ENCODE data around the gene GNG2.

DNA sequence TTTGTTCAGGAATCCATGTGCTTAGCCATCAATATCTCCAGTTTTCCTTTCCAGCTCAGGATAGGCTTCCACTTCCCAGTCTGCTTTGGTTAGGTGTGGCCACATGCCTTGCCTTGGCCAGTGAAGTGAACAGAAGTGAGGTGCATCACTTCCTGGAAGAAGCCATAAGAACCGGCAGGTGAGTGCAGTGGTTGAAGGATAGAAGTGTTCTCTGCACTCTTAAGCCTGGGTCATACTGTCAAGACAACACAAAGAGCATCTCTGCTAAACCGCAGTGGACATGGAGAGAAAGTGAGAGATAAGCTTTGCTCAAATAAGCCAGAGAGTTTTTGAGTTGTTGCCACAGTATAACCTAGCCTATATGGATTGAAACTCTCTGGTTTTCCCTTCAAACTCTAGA is 11.4 kb downstream of the GNG2 start:
- TF ChIP-seq, protein P1, sequence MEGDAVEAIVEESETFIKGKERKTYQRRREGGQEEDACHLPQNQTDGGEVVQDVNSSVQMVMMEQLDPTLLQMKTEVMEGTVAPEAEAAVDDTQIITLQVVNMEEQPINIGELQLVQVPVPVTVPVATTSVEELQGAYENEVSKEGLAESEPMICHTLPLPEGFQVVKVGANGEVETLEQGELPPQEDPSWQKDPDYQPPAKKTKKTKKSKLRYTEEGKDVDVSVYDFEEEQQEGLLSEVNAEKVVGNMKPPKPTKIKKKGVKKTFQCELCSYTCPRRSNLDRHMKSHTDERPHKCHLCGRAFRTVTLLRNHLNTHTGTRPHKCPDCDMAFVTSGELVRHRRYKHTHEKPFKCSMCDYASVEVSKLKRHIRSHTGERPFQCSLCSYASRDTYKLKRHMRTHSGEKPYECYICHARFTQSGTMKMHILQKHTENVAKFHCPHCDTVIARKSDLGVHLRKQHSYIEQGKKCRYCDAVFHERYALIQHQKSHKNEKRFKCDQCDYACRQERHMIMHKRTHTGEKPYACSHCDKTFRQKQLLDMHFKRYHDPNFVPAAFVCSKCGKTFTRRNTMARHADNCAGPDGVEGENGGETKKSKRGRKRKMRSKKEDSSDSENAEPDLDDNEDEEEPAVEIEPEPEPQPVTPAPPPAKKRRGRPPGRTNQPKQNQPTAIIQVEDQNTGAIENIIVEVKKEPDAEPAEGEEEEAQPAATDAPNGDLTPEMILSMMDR (conservative IDR thresholded peaks at IDR 0.05 in 1 of 2, IDR thresholded peaks at IDR 0.05 in 1 of 2; ENCODE audit: low read depth in 1 of 2, low read length in 2 of 2) = no peak
- no peak for TF ChIP-seq EZH2 (IDR thresholded peaks at IDR 0.05; ENCODE audit: low read length, missing control alignments)
